Measurements from ENCODE around the gene LAG3.

DNA sequence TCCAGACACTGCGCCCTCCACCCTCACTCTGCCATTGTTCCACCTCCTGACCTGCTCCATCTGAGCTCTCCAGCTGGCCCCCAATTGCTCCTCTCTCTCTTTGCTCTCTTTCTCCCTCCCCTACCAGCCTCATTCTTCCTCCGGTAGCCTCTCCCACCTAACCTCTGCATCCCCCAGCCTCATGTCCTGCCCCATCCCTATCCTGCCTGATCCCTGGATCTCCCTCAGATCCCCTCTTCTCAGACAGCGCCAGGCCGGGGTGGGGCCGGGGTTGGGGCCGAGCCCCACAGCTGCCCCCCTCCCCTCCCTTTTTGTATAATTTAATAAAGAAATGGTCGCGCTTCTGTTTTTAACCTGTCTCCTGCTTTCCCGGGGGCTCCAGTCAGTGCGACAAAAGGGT lies 1.7 kb upstream of the LAG3 start:
- TF ChIP-seq POLR2A (IDR thresholded peaks at IDR 0.05) (no peak), EP300 (IDR thresholded peaks at IDR 0.05) (no peak), CTCF (IDR thresholded peaks at IDR 0.05) (no peak)
